Measurements from ENCODE around the gene CLMP. TPM values are rescaled to one million over a fixed set of nuclear protein-coding genes. Genes with fewer than 3 reads are reported as not detected.

The CLMP gene
- total and polyA plus RNA-seq, 9 of the 15 experiments (the other 6 are each of a cell fraction or from before 2014, with no cell fraction given), result 0.02 to 0.15 (median 0.03) TPM; not detected in 6

GRCh38 chr11:123168955-123169484 lies 26.0 kb downstream of the CLMP start:
- Histone ChIP-seq H3K79me2 (ENCODE audit: control insufficient read depth, insufficient read depth, low read length) (no peaks in the 10 kb centered on the region), H3K36me3 (ENCODE audit: control insufficient read depth, insufficient read depth, low read length) (no peaks in the 10 kb centered on the region), H3K27me3 (ENCODE audit: control insufficient read depth in 2 of 2, insufficient read depth in 2 of 2, low read length in 2 of 2) (peaks cover 7 to 19% of the 10 kb centered on the region in 2 experiments; a peak in 2 of 5 replicates), H3K4me2 (ENCODE audit: insufficient read depth, low read length) (no peak overlapping the region), H3K9ac (ENCODE audit: insufficient read depth in 1 of 2, low read depth in 2 of 2, low read length in 2 of 2) (no peak overlapping the region), H3K4me3 (no peak overlapping the region), H2AFZ (ENCODE audit: low read depth, low read length) (no peak overlapping the region), H3K9me3 (replicated peaks; ENCODE audit: control insufficient read depth, insufficient read depth, low read depth, low read length) (no peaks in the 10 kb centered on the region), H4K20me1 (replicated peaks; ENCODE audit: control insufficient read depth, insufficient read depth, low read length) (no peaks in the 10 kb centered on the region), H3K4me1 (replicated peaks in 1 of 2; ENCODE audit: control insufficient read depth in 2 of 2, insufficient read depth in 2 of 2, low read length in 2 of 2) (no peaks in the 10 kb centered on the region), H3K9me1 (ENCODE audit: control insufficient read depth, insufficient read depth, low read length) (no peaks in the 10 kb centered on the region), H3K27ac (ENCODE audit: extremely low read depth, low read depth, low read length) (no peak overlapping the region)
- DNase-seq (ENCODE audit: extremely low read depth in 1 of 4, low spot score in 3 of 4) (no peak), FAIRE-seq (no peak), ATAC-seq (no peak)
- ChIA-PET CTCF (ENCODE audit: low intra/inter-chr PET ratio) (no interaction called here), POLR2A (no interaction called here)
- 0% methylated on average over 3 of the region's 3 CpGs for WGBS (ENCODE audit: insufficient coverage, low coverage, missing lambda C conversion rate)
- BruUV-seq (replicated peaks), result no TSS peak
- in situ Hi-C loops (cut with MboI) (no loop called here), intact Hi-C loops (cut with micrococcal nuclease) (loop anchor here (5.0 kb wide), 1 partner anchor 78 kb away; no protein-coding TSS in a partner anchor)
- TF ChIP-seq PURB (CRISPR knock-in tag; IDR thresholded peaks at IDR 0.05; ENCODE audit: low read depth), result no peak
- no peak for TF ChIP-seq SRF (CRISPR knock-in tag; IDR thresholded peaks at IDR 0.05)
- TF ChIP-seq ZNF140 (CRISPR knock-in tag; IDR thresholded peaks at IDR 0.05), result no peak
- no peak for TF ChIP-seq CEBPG (CRISPR knock-in tag; IDR thresholded peaks at IDR 0.05)
- no peak for TF ChIP-seq CEBPG (tag; conservative IDR thresholded peaks at IDR 0.05 in 1 of 2, IDR thresholded peaks at IDR 0.05 in 1 of 2)
- no peak for TF ChIP-seq ZNF76 (CRISPR knock-in tag; IDR thresholded peaks at IDR 0.05; ENCODE audit: borderline replicate concordance)
- TF ChIP-seq NCOR1 (IDR thresholded peaks at IDR 0.05), result no peak
- no peak for TF ChIP-seq ZNF696 (CRISPR knock-in tag; conservative IDR thresholded peaks at IDR 0.05)

All from K562 (cell line).